Transverse colon (tissue), 4 donors: ENCODE measurements around the gene CELA3B. TPM values are rescaled to one million over a fixed set of nuclear protein-coding genes. Genes with fewer than 3 reads are reported as not detected.

ENCODE experiments used
- DNase-seq: peaks from one replicate; pipeline ENCODE4 v3.0.0-alpha.2; 2019
- H3K27ac ChIP-seq, 4 donors: fragments of 200-600 bp; sonication (generic); 2 replicates each; pipeline ENCODE4 v1.5.1; 2016 to 2018; ENCODE audit warnings: inconsistent platforms in 4 of 4
- H3K27me3 ChIP-seq: fragments of 200-600 bp; sonication (generic); 2 replicates; pipeline ENCODE4 v1.5.1; 2017; ENCODE audit warnings: inconsistent platforms
- H3K36me3 ChIP-seq, 4 donors: fragments of 200-600 bp; sonication (generic); 2 replicates each; pipeline ENCODE4 v1.5.1; 2017 to 2019; ENCODE audit warnings: inconsistent platforms in 4 of 4
- H3K4me1 ChIP-seq, 4 donors: fragments of 200-600 bp; sonication (generic); 2 replicates each; pipeline ENCODE4 v1.5.1; 2017 to 2020; ENCODE audit warnings: inconsistent platforms in 4 of 4
- H3K4me3 ChIP-seq, 4 donors: fragments of 200-600 bp; sonication (generic); 1 replicate in 1 of 4; 2 replicates in 3 of 4; pipeline versions ENCODE4 v1.5.1 to v1.6.1; 2017 to 2019; ENCODE audit warnings: inconsistent platforms in 4 of 4
- H3K9me3 ChIP-seq, 2 donors: fragments of 200-600 bp; sonication (generic); 2 replicates each; pipeline ENCODE4 v1.5.1; 2017 to 2019; ENCODE audit warnings: inconsistent platforms in 2 of 2
- EP300 ChIP-seq: sonication (generic); formaldehyde crosslinking; IDR thresholded peaks from one replicate; pipeline ENCODE4 v1.6.1; 2017; ENCODE audit warnings: antibody characterized with exemption, low read depth
- POLR2A ChIP-seq: fragments of 450-650 bp; IDR thresholded peaks from one replicate; pipeline ENCODE4 v1.6.1; 2016; ENCODE audit warnings: antibody characterized with exemption, mild to moderate bottlenecking, moderate library complexity
- POLR2AphosphoS5 ChIP-seq, 3 donors: sonication (generic); formaldehyde crosslinking; IDR thresholded peaks; one replicate each; pipeline ENCODE4 v1.6.1; 2016; ENCODE audit warnings: antibody characterized with exemption in 3 of 3
- WGBS, 2 donors: methylation state at CpG; one replicate each; pipeline ENCODE4 v1.1.5; 2018; ENCODE audit warnings: low coverage in 1 of 2; 5-methylcytosine and 5-hydroxymethylcytosine counted together
- in situ Hi-C, 4 donors: fragments of 200-750 bp; cut with MboI; loops; one replicate each; pipeline versions ENCODE4 v1.15.0 to v1.15.1; 2017; ENCODE audit warnings: low sequenced_read_pairs in 3 of 4, low pct_ligation_motif_present in 1 of 4, low pct_unique_long_range_greater_than_20kb in 1 of 4
- intact Hi-C: fragments of 100-400 bp; cut with DNase I; formaldehyde crosslinking; loops from one replicate; pipeline ENCODE4 v1.15.1; 2023; ENCODE audit warnings: low total_unique reads
- total RNA-seq, 4 donors: library from RNA; depleted of rRNA; stranded (reverse); fragments of >200 nt; gene quantifications; one replicate each; pipeline ENCODE4 v1.1.0, GENCODE V29; 2016
- TF ChIP-seq, protein P1 (sequence below), 5 experiments: fragments of 200-600 bp in 3 of 5; fragments of 450-650 bp in 2 of 5; sonication (generic) in 3 of 5; IDR thresholded peaks; 1 replicate in 2 of 5; 2 replicates in 3 of 5; pipeline ENCODE4 v1.5.1; 2016 to 2017; ENCODE audit warnings: antibody characterized with exemption in 5 of 5, inconsistent platforms in 3 of 5, mild to moderate bottlenecking in 2 of 5, moderate library complexity in 1 of 5

CELA3B gene
- total RNA-seq, 4 donors from 2014 or later = not detected

DNA sequence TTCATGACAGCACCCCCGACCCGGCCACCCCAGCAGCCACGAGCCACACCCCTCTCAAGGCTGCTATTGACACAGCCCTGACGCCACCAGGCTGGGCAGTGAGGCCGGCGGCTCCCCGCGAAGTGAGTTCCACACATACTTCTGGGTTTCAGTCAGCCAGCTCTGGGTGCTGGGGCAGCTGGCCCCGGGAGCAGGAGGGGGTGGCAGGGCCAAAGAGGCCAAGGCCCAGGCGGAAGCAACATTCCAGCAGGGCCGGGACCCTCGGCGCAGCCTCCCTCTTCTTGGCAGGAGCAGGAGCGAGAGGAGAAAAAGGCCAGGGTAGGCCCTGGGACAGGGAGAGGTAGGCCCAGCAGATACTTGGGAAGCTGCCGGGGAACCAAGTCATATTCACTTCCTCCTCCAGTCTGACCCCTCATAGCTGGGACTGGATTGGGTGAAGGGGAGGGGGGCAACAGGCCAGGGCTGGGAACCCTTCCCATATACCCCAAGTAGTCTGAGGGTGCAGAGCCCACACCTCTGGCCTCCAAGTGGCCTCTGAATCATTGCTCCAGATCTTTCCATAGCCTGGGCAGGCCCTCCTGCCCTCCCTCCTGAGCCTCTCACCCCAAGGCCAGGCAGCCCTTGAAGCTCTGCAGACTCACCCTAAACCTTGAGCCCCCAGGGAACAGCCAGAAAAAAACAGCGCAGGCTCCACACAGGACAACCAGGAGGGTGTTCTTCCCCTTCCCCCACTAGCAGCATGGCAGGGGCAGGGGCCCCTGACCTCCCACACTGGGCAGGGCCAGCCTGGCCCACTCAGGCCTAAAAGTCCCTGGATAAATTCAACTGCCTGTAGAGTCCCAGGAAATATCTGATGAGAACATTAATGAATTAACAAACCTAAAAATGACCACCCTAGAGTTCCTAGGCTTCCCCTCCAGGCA, 45.4 kb upstream of the CELA3B start:
- peak; percentile 71 for DNase-seq
- H3K36me3 ChIP-seq = no peaks in the 10 kb centered on the region
- intact Hi-C loops = loop anchor here (2.0 kb wide), 1 partner anchor 19 kb away; no protein-coding TSS in a partner anchor
- H3K27ac ChIP-seq = peak overlapping the region; percentile 93 to 98 (median 94)
- no peak overlapping the region for H3K4me3 ChIP-seq
- H3K4me1 ChIP-seq = peaks cover 58 to 98% (median 85%) of the 10 kb centered on the region in 4 donors
- in situ Hi-C loops = no loop called here
- TF ChIP-seq POLR2AphosphoS5 (IDR thresholded peaks at IDR 0.05) (peak; percentile 42 to 57 (median 56)), EP300 (no peak)
- 31% methylated on average over 13 of the region's 16 CpGs; no CpG with 5 or more reads in 1 of the 2 donors for WGBS, 2 donors
- H3K27me3 ChIP-seq = no peaks in the 10 kb centered on the region
- no peaks in the 10 kb centered on the region for H3K9me3 ChIP-seq

DNA sequence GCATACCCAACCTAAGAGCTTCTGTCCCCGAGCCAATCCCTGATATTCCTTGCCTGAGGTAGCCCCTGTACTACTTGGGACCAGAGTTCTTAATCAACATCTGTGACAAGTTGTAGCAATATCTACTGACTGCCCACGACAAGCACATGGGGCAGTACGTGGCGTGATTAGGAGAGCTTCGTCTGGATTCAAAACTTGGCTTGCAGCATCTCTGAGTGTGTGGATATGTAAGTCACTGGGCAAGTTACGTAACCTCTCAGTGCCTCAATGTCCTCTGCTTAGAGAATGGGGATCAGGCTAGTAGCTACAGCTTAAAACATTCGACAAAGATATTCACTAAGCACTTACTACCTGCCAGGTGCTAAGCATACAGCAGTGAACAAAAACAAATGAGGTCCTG, 44.7 kb upstream of the CELA3B start:
- H3K4me3 ChIP-seq = no peak overlapping the region
- H3K4me1 ChIP-seq = peaks cover 52 to 92% (median 80%) of the 10 kb centered on the region in 4 donors
- intact Hi-C loops = no loop called here
- H3K27me3 ChIP-seq = no peaks in the 10 kb centered on the region
- in situ Hi-C loops = no loop called here
- WGBS, 2 donors = 67 to 78% methylated on average over 1 to 7 of the region's 7 CpGs
- H3K27ac ChIP-seq = peak overlapping the region; percentile 93 to 98 (median 94)
- H3K9me3 ChIP-seq = no peaks in the 10 kb centered on the region
- TF ChIP-seq POLR2AphosphoS5 (IDR thresholded peaks at IDR 0.05) (peak; percentile 43 to 68 (median 54)), EP300 (no peak)
- TF ChIP-seq, protein P1, sequence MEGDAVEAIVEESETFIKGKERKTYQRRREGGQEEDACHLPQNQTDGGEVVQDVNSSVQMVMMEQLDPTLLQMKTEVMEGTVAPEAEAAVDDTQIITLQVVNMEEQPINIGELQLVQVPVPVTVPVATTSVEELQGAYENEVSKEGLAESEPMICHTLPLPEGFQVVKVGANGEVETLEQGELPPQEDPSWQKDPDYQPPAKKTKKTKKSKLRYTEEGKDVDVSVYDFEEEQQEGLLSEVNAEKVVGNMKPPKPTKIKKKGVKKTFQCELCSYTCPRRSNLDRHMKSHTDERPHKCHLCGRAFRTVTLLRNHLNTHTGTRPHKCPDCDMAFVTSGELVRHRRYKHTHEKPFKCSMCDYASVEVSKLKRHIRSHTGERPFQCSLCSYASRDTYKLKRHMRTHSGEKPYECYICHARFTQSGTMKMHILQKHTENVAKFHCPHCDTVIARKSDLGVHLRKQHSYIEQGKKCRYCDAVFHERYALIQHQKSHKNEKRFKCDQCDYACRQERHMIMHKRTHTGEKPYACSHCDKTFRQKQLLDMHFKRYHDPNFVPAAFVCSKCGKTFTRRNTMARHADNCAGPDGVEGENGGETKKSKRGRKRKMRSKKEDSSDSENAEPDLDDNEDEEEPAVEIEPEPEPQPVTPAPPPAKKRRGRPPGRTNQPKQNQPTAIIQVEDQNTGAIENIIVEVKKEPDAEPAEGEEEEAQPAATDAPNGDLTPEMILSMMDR (IDR thresholded peaks at IDR 0.05) = no peak
- no peak for DNase-seq
- H3K36me3 ChIP-seq = no peaks in the 10 kb centered on the region

DNA sequence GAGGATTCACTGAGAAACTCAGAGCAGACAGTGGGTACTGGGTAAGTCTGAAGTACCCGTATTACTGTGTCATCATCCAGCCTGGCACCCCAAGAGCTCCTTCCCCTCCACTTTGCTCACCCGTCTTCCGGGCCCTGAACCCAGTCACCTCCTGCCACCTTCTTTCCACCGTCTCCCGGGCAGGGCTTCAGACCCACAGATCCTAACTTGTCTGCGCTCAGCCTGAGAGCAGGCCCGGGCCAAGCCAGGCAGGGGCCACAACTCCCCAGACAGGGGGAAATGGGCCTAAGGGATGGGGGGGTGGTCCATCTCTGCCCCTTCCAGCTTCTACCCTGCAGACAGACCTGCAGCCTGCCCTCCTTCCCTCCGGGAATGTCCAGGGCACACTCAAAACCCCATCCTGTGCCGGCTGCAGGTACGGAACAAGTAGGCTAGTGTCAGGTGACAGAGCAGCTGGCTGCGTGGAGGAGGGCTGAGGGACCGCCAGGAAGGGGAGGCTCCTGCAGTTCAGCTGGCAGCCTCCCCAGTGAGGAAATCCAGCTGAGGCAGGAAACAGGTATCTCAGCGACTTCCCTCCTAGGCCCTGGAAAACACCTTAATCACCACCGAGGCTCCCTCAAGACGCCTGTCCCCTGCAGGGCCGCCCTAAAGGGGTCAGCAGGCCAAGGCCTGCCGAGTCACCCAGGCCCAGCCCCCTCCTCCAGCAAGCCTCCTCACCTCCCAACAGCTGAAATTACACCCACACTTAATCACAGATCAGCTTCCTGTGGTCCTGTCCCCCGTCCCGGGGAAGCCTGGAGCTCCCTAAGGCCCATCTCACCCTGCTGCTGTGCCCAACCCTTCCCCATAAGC, 43.2 kb upstream of the CELA3B start:
- H3K4me3 ChIP-seq = peak overlapping the region in 2 of 4 donors; percentile 16 to 82

DNA sequence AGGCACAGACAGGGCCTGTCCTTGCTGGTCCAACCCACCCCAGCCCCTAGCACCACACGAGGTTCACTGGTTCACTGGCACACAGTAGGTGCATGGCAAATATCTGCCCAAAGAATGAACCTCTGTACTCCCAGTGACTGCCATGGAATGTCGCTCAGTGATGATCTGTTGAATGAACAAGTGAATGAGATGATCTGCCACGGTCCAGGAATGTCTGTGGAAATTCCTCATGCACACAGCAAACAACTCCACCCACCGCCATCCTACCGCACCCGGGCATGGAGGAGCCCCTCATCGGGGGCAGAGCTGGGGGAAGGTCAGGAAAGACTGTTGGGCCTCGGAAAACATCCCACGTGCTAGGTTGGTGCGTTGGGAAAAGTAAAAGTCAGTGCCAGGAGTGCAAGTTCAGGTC, 41.4 kb upstream of the CELA3B start:
- H3K27me3 ChIP-seq = no peaks in the 10 kb centered on the region
- WGBS, 2 donors = 30 to 35% methylated on average over 3 to 10 of the region's 10 CpGs
- intact Hi-C loops (loop anchor here (5.0 kb wide), 1 partner anchor 33 kb away; no protein-coding TSS in a partner anchor), in situ Hi-C loops (no loop called here)
- H3K4me1 ChIP-seq = peaks cover 46 to 87% (median 73%) of the 10 kb centered on the region in 4 donors
- H3K4me3 ChIP-seq = peak overlapping the region in 3 of 4 donors; percentile 69 to 82 (median 71)
- DNase-seq = no peak
- no peaks in the 10 kb centered on the region for H3K9me3 ChIP-seq
- H3K27ac ChIP-seq = peak overlapping the region; percentile 93 to 98 (median 94)
- no peaks in the 10 kb centered on the region for H3K36me3 ChIP-seq
- TF ChIP-seq POLR2AphosphoS5 (IDR thresholded peaks at IDR 0.05) (no peak), POLR2A (no peak), EP300 (no peak)
- TF ChIP-seq, protein P1 (IDR thresholded peaks at IDR 0.05) = no peak

More for the DNA sequence above, 43.2 kb upstream of the CELA3B start:
- H3K9me3 ChIP-seq = no peaks in the 10 kb centered on the region
- H3K27me3 ChIP-seq = no peaks in the 10 kb centered on the region
- H3K4me1 ChIP-seq = peaks cover 39 to 87% (median 69%) of the 10 kb centered on the region in 4 donors
- 40 to 46% methylated on average over 2 to 19 of the region's 19 CpGs for WGBS, 2 donors
- in situ Hi-C loops = no loop called here
- peak; percentile 63 for DNase-seq
- H3K36me3 ChIP-seq = no peaks in the 10 kb centered on the region
- TF ChIP-seq POLR2AphosphoS5 (IDR thresholded peaks at IDR 0.05) (peak; percentile 35 to 70 (median 57)), POLR2A (no peak), EP300 (no peak)
- TF ChIP-seq, protein P1 (IDR thresholded peaks at IDR 0.05) = no peak
- H3K27ac ChIP-seq = peak overlapping the region; percentile 93 to 98 (median 94)
- intact Hi-C loops = no loop called here
